BE2C (cell line): ENCODE results near the gene NYNRIN.
A peak's percentile ranks its signal among the peaks of the same experiment; 100 is the strongest.

Source experiments
- DNase-seq: peaks from one replicate; pipeline ENCODE4 v3.0.0-alpha.2; 2020
- H3K27me3 ChIP-seq: fragments of 250-450 bp; sonication (Bioruptor Pico); 2 replicates; pipeline ENCODE4 v1.5.1; 2020; ENCODE audit warnings: mild to moderate bottlenecking
- H3K36me3 ChIP-seq: fragments of 250-450 bp; sonication (Bioruptor Pico); 2 replicates; pipeline ENCODE4 v1.5.1; 2020; ENCODE audit warnings: mild to moderate bottlenecking
- H3K4me1 ChIP-seq: fragments of 250-450 bp; sonication (Bioruptor Pico); 2 replicates; pipeline ENCODE4 v1.5.1; 2020
- H3K4me3 ChIP-seq: 2 replicates; pipeline ENCODE4 v1.5.1; 2011; ENCODE audit warnings: low read depth, low read length
- H3K9me3 ChIP-seq: fragments of 250-450 bp; sonication (Bioruptor Pico); 2 replicates; pipeline ENCODE4 v1.5.1; 2020
- TF ChIP-seq, protein P1 (sequence below): IDR thresholded peaks from 2 replicates; pipeline ENCODE4 v1.5.1; 2012; ENCODE audit warnings: mild to moderate bottlenecking, low read depth, low read length

NYNRIN gene

DNA sequence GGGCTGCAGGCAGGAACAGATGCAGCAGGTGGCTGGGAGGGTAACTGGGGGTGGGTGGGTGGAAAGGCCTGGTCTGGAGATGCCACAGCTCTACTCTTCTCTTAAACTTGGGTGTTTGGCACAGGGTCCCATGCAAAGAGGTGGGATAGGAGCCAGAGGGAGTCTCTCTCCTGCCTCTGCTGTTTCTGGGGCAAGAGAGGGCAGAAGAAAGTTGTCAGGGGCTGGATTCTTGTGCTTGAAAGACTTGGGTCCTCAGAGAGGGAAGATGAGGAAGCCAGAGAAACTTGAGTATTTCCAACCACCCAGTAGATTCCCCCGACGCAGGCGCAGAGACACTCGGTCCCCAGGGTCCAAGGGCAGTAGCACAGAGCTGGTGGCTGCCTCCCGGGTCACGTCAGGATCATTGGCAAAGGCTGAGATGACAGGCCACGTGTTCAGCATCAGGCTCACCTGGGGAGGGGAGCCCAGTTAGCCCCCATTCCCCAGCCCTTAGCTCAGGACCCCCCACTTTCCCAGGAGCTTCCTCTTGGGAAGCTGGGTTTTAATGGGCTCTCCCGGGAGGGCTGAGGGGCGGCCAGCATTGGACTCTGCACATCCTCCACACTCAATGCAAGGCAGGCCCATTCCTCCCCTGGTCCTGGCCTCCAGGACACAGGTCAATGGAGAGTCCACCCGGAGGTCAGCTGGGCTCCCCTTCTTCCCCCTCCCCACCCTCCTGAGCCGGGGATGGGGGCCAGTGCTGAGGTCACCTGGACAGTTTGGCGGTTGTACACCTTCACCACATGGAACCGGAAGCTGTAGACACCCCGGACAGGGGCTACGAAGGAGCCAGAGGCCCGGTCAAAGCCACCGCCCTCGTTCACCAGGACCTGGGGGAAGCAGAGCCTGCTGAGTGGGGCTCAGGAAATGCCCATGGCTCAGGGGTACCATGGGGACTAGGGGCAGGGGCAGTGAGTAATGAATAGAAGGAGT, 29.0 kb downstream of the NYNRIN start:
- Histone ChIP-seq H3K27me3 (no peaks in the 10 kb centered on the region), H3K4me3 (no peak overlapping the region)
- TF ChIP-seq, protein P1, sequence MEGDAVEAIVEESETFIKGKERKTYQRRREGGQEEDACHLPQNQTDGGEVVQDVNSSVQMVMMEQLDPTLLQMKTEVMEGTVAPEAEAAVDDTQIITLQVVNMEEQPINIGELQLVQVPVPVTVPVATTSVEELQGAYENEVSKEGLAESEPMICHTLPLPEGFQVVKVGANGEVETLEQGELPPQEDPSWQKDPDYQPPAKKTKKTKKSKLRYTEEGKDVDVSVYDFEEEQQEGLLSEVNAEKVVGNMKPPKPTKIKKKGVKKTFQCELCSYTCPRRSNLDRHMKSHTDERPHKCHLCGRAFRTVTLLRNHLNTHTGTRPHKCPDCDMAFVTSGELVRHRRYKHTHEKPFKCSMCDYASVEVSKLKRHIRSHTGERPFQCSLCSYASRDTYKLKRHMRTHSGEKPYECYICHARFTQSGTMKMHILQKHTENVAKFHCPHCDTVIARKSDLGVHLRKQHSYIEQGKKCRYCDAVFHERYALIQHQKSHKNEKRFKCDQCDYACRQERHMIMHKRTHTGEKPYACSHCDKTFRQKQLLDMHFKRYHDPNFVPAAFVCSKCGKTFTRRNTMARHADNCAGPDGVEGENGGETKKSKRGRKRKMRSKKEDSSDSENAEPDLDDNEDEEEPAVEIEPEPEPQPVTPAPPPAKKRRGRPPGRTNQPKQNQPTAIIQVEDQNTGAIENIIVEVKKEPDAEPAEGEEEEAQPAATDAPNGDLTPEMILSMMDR, result no peak

DNA sequence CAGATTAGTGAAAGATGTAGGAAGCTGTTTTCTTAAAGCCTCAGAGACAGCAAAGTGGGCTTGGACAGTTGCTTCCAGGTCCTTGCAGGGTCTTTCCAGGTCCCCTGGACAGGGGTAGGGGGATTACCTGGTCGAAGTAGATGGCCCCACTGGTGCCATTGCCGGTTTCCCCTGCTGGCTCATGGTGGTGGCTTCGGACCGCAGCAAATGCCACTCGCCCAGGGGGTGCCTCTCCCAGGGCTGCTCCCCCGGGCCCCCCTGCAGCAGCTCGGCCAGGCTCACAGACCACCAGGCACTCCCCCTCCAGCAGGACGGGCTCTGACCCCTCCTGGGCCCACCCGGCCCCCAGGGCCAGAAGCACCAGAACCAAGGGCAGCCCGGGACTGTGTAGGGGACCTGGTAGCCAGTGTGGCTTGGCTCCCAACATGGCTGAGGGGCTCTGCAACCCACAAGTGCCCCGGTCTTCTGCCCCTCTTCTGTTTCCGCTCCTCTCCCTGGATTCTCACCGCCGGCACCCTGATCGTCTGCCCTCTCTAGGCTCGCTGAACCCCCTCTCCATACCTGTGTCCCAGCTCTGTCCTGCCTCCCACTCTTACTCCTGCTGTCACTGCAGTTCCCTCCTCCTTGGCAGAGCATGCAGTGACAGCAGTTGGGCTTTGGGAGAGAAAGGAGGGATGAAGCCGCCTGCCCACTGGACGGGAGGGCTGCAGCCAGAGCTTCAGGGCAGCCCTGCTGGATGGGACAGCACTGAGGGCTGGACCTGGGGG, 30.0 kb downstream of the NYNRIN start:
- no peak for DNase-seq
- Histone ChIP-seq H3K4me1 (peaks cover 6% of the 10 kb centered on the region), H3K36me3 (no peaks in the 10 kb centered on the region), H3K4me3 (no peak overlapping the region), H3K9me3 (no peaks in the 10 kb centered on the region), H3K27me3 (no peaks in the 10 kb centered on the region)
- TF ChIP-seq, protein P1, result no peak

More for the DNA sequence above, 29.0 kb downstream of the NYNRIN start:
- H3K4me1 ChIP-seq, result peaks cover 6% of the 10 kb centered on the region
- H3K9me3 ChIP-seq, result no peaks in the 10 kb centered on the region
- DNase-seq, result no peak
- no peaks in the 10 kb centered on the region for H3K36me3 ChIP-seq

DNA sequence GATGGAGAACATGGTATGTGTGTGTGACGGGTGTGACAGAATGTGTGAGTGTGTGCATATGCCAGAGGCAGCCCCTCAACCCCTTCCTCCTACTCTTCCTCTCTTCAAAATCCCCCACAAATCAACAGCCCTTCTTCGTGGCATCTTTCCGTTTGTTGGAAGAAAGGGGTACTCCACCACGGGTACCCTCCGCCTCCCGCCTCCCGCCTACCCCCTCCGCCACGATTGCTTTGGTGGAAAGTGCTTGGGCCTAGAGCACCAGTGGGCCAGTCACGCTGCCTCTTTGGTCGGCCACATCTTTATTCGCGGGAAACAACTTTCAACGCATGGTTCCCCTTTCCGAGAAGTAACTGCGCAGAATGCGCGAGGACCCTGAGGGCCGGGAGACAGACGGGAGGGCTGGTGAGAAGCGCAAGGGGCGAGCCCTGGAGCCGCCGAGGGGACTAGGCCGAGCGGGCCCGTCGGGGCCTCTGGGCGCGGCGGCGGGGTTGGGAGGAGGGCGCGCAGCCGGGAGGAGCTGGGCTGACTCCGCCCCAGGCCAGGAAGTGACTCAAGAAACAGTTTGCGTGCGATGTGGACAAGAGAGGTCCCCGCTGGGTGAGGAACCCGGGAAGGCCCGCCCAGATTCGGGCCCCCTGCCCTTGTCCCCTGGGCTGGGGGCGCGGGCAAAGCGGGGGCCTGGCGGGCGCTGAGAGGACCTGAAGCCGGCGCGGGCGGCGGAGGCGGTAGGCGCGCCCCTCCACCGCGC, 30.8 kb downstream of the NYNRIN start, which contains the start of the genes CBLN3 and KHNYN:
Gene CBLN3 (minus strand): TSS at position 274 of the 748 bp plus-strand sequence. CDS start 614 bp downstream, outside the sequence.
Gene KHNYN (plus strand): TSS at position 560 of the 748 bp plus-strand sequence. CDS start 777 bp downstream, outside the sequence.
- Histone ChIP-seq H3K4me1 (peaks cover 6% of the 10 kb centered on the region), H3K27me3 (no peaks in the 10 kb centered on the region), H3K9me3 (no peaks in the 10 kb centered on the region), H3K36me3 (no peaks in the 10 kb centered on the region), H3K4me3 (peak within 1 kb of the TSS; percentile 68)
- TF ChIP-seq, protein P1, result no peak
- peak; percentile 88 for DNase-seq

DNA sequence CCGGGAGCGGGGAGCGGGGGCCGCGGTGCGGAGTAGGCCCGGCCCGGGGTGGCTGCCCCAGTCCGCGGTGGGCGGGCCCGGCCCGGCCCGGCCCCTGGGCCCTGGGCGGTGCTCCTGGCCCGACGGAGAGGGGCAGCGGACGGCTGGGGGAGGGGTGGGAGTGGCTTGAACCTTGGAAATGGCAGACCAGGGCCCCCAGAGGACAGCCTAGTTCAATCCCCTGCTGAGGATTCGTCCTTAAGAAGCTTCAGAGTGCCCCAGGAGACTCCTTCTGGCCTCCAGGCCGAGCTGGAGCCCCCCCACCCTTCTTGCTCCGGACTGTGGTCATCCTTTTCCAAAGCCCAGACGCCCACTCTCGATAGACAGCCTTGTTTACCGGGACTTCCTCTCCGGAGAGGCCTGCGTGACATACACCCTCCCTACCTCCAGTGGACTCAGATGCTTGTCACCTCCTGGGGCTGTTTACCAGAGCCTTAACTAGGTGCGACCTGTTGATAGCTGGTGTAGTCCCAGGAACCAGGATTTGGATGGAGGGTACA, 31.4 kb downstream of the NYNRIN start:
- TF ChIP-seq, protein P1, result no peak
- Histone ChIP-seq H3K9me3 (no peaks in the 10 kb centered on the region), H3K4me3 (peak overlapping the region; percentile 68), H3K36me3 (no peaks in the 10 kb centered on the region), H3K27me3 (no peaks in the 10 kb centered on the region), H3K4me1 (peaks cover 6% of the 10 kb centered on the region)
- DNase-seq, result peak; percentile 69

DNA sequence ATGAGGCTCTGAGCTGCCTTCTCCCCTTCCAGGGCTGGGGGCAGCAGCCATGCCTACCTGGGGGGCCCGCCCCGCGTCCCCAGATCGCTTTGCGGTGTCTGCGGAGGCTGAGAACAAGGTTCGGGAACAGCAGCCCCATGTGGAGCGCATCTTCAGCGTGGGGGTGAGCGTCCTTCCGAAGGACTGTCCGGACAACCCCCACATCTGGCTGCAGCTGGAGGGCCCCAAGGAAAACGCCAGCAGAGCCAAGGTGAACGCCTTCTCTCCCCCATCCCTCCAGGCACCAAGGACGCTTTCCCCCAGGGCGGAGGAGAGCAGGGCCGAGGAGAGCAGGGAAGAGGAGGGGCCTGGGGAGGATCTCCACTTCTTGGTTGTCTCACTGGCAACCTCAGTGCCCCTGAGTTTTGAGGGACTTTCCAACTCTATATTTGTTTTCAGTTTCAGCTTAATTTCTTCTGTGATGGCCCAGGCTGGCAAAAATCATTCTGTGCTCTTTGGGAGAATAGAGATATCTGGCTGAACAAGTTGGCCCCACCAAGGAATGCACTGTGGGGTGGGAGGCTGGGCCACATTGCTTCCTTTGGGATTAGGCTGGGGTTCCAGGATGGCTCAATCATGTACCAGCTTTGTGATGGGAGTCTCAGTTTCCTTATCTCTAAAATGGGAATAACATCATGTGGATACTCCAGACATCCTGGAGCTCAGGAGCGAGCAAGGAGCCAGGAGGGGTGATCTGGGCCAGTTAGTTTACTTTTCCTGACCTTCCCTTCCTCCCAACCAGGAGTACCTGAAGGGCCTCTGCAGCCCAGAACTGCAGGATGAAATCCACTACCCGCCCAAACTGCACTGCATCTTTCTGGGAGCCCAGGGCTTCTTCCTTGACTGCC, 32.1 kb downstream of the NYNRIN start:
- no peak for DNase-seq
- peak overlapping the region; percentile 68 for H3K4me3 ChIP-seq

More for the DNA sequence above, 32.1 kb downstream of the NYNRIN start:
- H3K9me3 ChIP-seq, result no peaks in the 10 kb centered on the region
- H3K27me3 ChIP-seq, result no peaks in the 10 kb centered on the region
- peaks cover 6% of the 10 kb centered on the region for H3K4me1 ChIP-seq
- 0 out of 2 replicates have a peak, but pooled peaks cover under 1% of the 10 kb centered on the region for H3K36me3 ChIP-seq
- TF ChIP-seq, protein P1, result no peak
